ENCODE measurements around the gene NPPB. TPM values are rescaled to one million over a fixed set of nuclear protein-coding genes. Genes with fewer than 3 reads are reported as not detected.

NPPB gene
- total and polyA plus RNA-seq, 9 of the 15 experiments (the other 6 are each of a cell fraction or from before 2014, with no cell fraction given): not detected

- no peak for TF ChIP-seq RBM34 (IDR thresholded peaks at IDR 0.05; ENCODE audit: borderline replicate concordance, insufficient read depth, low read length)
- TF ChIP-seq MBD2 (IDR thresholded peaks at IDR 0.05; ENCODE audit: borderline replicate concordance, low read depth): 0 out of 2 replicates have a peak, but pooled peaks have one; percentile 37
- no peak; the same call in 1 of the 2 replicates for TF ChIP-seq ARID3B (CRISPR knock-in tag; IDR thresholded peaks at IDR 0.05; ENCODE audit: borderline replicate concordance)
- TF ChIP-seq DEAF1 (CRISPR knock-in tag; IDR thresholded peaks at IDR 0.05): no peak
- TF ChIP-seq CSDE1 (IDR thresholded peaks at IDR 0.05): no peak
- TF ChIP-seq SAP30 (IDR thresholded peaks at IDR 0.05; ENCODE audit: borderline replicate concordance, insufficient read depth, low read depth, low read length, poor library complexity, severe bottlenecking): no peak
- TF ChIP-seq ERF (CRISPR knock-in tag; IDR thresholded peaks at IDR 0.05): peak; percentile 73
- no peak for TF ChIP-seq BRF2 (IDR thresholded peaks at IDR 0.05; ENCODE audit: borderline replicate concordance, insufficient read depth, insufficient read length)
- no peak for TF ChIP-seq XRCC3 (IDR thresholded peaks at IDR 0.05)
- TF ChIP-seq L3MBTL2 (IDR thresholded peaks at IDR 0.05): peak; percentile 81
- TF ChIP-seq CHD4 (IDR thresholded peaks at IDR 0.05; ENCODE audit: insufficient read depth, insufficient replicate concordance, low read depth, low read length, poor library complexity, severe bottlenecking): no peak
- TF ChIP-seq HNRNPH1 (optimal IDR thresholded peaks at IDR 0.05; ENCODE audit: low read depth, low read length): no peak
- no peak for TF ChIP-seq KDM2B (CRISPR knock-in tag; IDR thresholded peaks at IDR 0.05)
- no peak for TF ChIP-seq ZBTB26 (CRISPR knock-in tag; IDR thresholded peaks at IDR 0.05)
- TF ChIP-seq WHSC1 (IDR thresholded peaks at IDR 0.05; ENCODE audit: low read length): no peak
- TF ChIP-seq ZNF212 (CRISPR knock-in tag; IDR thresholded peaks at IDR 0.05): no peak
- TF ChIP-seq SRF (CRISPR knock-in tag; IDR thresholded peaks at IDR 0.05): no peak
- TF ChIP-seq CBX5 (IDR thresholded peaks at IDR 0.05; ENCODE audit: borderline replicate concordance, low read depth): no peak
- no peak for TF ChIP-seq ZNF77 (CRISPR knock-in tag; IDR thresholded peaks at IDR 0.05)
- 0 out of 2 replicates have a peak, but pooled peaks have one; percentile 30 for TF ChIP-seq ZNF134 (CRISPR knock-in tag; conservative IDR thresholded peaks at IDR 0.05)
- no peak for TF ChIP-seq ZNF263 (CRISPR knock-in tag; IDR thresholded peaks at IDR 0.05; ENCODE audit: borderline replicate concordance)
- no peak for TF ChIP-seq RBM39 (optimal IDR thresholded peaks at IDR 0.05; ENCODE audit: low read depth, low read length)
Observed at GRCh38 chr1:11880911-11881748, 22.4 kb upstream of the NPPB start (continued).

All from K562 (cell line).